ENCODE data around the gene SYT14.

DNA sequence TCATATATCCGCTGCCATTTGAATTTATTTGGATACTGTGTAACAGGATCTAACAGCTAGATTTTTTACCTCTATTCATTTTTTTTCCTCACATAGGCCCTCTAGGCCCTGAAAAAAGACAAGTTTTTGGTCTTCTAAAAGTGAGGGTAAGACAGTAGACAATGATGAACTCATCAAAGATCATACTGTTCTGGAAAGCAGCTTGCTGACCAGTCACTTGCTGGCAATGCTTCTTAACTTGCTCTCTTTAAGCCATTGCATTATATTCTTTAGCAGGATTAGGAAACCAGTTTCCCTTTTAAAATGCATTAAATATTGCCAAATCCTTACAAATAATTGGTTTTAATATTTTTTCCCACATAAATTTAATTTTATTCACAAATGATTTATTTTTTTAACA, 65.5 kb downstream of the SYT14 start:
- TF ChIP-seq, protein P1, sequence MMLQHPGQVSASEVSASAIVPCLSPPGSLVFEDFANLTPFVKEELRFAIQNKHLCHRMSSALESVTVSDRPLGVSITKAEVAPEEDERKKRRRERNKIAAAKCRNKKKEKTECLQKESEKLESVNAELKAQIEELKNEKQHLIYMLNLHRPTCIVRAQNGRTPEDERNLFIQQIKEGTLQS (IDR thresholded peaks at IDR 0.05) = no peak
- TF ChIP-seq POLR2A (IDR thresholded peaks at IDR 0.05; ENCODE audit: borderline replicate concordance, extremely low read depth, insufficient read depth, insufficient read length) (no peak), SIN3A (IDR thresholded peaks at IDR 0.05; ENCODE audit: low read depth) (no peak), ZNF274 (IDR thresholded peaks at IDR 0.05; ENCODE audit: low read depth, low read length) (no peak), POLR2AphosphoS5 (IDR thresholded peaks at IDR 0.05; ENCODE audit: low read depth, low read length) (no peak), CBX3 (IDR thresholded peaks at IDR 0.05; ENCODE audit: low read depth) (no peak), EGR1 (IDR thresholded peaks at IDR 0.05; ENCODE audit: low read depth) (no peak), JUND (IDR thresholded peaks at IDR 0.05) (no peak), EZH2 (IDR thresholded peaks at IDR 0.05) (no peak), EZH2phosphoT487 (IDR thresholded peaks at IDR 0.05; ENCODE audit: borderline replicate concordance) (no peak), FOSL1 (IDR thresholded peaks at IDR 0.05; ENCODE audit: low read depth) (no peak)
- TF ChIP-seq, protein P2, sequence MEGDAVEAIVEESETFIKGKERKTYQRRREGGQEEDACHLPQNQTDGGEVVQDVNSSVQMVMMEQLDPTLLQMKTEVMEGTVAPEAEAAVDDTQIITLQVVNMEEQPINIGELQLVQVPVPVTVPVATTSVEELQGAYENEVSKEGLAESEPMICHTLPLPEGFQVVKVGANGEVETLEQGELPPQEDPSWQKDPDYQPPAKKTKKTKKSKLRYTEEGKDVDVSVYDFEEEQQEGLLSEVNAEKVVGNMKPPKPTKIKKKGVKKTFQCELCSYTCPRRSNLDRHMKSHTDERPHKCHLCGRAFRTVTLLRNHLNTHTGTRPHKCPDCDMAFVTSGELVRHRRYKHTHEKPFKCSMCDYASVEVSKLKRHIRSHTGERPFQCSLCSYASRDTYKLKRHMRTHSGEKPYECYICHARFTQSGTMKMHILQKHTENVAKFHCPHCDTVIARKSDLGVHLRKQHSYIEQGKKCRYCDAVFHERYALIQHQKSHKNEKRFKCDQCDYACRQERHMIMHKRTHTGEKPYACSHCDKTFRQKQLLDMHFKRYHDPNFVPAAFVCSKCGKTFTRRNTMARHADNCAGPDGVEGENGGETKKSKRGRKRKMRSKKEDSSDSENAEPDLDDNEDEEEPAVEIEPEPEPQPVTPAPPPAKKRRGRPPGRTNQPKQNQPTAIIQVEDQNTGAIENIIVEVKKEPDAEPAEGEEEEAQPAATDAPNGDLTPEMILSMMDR (IDR thresholded peaks at IDR 0.05 in 2 of 3, conservative IDR thresholded peaks at IDR 0.05 in 1 of 3; ENCODE audit: borderline replicate concordance in 1 of 3, insufficient read depth in 1 of 3, low read depth in 2 of 3, low read length in 2 of 3) = no peak
- TF ChIP-seq, protein P3, sequence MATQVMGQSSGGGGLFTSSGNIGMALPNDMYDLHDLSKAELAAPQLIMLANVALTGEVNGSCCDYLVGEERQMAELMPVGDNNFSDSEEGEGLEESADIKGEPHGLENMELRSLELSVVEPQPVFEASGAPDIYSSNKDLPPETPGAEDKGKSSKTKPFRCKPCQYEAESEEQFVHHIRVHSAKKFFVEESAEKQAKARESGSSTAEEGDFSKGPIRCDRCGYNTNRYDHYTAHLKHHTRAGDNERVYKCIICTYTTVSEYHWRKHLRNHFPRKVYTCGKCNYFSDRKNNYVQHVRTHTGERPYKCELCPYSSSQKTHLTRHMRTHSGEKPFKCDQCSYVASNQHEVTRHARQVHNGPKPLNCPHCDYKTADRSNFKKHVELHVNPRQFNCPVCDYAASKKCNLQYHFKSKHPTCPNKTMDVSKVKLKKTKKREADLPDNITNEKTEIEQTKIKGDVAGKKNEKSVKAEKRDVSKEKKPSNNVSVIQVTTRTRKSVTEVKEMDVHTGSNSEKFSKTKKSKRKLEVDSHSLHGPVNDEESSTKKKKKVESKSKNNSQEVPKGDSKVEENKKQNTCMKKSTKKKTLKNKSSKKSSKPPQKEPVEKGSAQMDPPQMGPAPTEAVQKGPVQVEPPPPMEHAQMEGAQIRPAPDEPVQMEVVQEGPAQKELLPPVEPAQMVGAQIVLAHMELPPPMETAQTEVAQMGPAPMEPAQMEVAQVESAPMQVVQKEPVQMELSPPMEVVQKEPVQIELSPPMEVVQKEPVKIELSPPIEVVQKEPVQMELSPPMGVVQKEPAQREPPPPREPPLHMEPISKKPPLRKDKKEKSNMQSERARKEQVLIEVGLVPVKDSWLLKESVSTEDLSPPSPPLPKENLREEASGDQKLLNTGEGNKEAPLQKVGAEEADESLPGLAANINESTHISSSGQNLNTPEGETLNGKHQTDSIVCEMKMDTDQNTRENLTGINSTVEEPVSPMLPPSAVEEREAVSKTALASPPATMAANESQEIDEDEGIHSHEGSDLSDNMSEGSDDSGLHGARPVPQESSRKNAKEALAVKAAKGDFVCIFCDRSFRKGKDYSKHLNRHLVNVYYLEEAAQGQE (IDR thresholded peaks at IDR 0.05; ENCODE audit: low read depth) = no peak
- TF ChIP-seq, protein P4, sequence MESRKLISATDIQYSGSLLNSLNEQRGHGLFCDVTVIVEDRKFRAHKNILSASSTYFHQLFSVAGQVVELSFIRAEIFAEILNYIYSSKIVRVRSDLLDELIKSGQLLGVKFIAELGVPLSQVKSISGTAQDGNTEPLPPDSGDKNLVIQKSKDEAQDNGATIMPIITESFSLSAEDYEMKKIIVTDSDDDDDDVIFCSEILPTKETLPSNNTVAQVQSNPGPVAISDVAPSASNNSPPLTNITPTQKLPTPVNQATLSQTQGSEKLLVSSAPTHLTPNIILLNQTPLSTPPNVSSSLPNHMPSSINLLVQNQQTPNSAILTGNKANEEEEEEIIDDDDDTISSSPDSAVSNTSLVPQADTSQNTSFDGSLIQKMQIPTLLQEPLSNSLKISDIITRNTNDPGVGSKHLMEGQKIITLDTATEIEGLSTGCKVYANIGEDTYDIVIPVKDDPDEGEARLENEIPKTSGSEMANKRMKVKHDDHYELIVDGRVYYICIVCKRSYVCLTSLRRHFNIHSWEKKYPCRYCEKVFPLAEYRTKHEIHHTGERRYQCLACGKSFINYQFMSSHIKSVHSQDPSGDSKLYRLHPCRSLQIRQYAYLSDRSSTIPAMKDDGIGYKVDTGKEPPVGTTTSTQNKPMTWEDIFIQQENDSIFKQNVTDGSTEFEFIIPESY (IDR thresholded peaks at IDR 0.05; ENCODE audit: extremely low read depth, insufficient replicate concordance, low read length) = no peak

Measured in HCT116 (cell line).